Stimulated activated CD4-positive, alpha-beta T cell treated with anti-CD3 and anti-CD28 coated beads, TNF-alpha, amount 100 ng/mL, for 1 hour (primary cell): ENCODE results near the gene CERS6.

Experiments used
- DNase-seq, 3 donors: peaks; one replicate each; pipeline ENCODE4 v3.0.0-alpha.2; 2020; ENCODE audit warnings: low read depth in 3 of 3, low spot score in 1 of 3

The CERS6 gene

DNA sequence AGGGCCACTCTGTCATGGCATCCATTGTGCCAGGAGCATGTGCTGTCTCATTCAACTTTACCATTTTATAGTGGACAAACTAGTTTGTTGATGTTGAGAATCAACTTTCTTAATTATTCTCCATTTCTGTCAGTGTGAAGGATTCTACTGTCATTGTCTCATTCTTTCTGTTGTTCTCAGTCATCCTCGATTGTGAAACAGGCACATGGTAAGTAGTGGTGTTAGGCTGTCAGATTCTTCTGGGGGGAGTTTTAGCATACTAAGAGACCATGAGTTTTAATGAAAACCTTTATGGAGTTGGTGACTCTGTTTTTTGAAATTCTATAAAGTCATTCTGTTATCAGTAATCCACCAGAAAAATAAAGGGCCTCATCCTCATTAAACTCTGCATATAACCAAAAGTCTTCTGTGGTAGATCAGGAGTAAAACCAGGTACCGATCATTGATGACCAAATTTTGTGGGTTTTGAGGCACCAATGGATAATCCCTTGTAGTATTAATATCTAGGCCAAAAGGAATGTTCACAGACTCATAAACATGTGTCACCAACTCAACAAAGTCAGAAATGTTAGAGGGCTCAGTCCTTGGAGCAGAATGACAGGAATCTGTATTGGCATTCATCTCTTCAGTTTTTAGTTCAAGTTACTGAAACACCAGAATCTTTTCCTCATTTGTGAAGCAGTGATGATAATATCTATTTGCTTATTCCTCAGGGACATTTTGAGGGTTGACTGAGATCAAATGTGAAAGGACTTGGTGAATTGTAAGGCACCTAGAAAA, 73.2 kb downstream of the CERS6 start:
- no peak for DNase-seq

DNA sequence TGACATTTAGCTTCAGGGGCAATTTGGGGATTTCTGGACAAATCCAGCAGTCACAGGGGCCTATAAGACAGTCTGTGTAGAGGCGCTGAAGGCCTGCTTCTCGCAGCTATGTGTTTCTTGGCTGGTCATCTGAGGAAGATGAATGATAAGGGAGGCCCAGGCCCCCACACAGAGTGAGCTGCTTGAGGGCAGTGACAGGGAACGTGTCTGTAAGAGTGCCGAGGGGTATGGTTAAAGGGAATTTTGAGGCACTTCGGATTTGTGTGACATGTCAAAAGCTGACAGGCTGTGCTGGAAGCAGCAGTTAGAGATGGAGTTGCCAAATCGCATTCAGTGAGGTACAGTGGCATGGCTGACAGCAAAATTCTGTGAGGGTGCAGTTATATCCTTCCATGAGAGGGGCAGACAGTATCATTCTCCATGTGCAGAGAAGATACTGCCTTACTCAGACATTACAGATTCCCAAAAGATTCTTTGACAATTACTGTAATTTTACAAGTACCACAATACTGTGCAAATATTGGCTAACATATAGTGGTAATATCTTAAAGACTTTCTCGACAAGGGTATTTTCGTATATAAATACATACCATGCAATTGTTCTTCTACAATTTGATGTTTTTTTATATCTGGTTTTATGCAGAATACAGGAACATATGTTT, 74.0 kb downstream of the CERS6 start:
- no peak for DNase-seq

DNA sequence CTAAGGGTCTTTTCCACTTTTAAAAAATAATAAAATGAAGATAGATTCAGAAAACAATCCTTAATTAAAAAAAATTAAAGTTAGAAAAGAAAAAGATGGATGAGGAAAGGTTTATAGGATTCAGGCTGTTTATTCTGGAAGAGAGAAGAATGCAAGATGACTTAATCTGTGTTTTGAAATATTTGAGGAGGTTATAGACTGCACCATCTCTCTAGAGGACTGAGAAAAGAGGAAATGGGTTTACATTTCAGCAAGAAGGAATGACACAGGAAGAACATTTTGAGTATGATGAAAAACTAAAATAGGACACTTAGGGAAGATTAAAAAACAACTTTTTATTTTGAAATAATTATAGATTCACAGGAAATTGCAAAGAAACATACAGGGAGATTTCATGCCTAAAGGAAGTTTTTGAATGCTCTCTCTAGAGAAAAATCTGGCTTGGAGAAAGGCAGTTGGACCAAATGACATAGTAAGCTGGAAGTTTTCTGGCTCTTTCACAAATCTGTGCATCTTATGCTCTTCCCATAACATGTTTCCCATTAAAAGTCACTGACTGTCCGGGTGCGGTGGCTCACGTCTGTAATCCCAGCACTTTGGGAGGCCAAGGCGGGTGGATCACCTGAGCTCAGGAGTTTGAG, 75.0 kb downstream of the CERS6 start:
- DNase-seq = no peak

DNA sequence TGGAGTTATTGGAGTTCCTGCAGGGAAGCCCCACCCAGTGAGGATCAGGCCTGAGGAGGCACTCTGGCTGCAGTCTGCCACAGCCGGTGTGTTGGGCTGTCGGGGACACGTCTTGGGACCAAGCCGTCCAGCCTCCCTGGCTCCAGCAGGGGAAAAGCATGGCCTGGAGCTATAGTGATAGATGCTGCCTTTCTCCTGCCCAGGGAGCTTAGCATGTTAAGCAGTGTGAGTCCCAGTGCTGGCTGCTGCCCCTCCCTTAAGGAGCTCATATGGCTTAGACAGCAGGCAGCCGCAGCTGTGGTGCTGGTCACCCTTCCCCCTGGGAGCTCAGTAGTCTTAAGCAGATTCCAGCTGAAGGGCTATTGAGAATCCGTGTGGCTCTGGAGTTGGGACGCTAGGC, 78.9 kb downstream of the CERS6 start:
- no peak for DNase-seq

DNA sequence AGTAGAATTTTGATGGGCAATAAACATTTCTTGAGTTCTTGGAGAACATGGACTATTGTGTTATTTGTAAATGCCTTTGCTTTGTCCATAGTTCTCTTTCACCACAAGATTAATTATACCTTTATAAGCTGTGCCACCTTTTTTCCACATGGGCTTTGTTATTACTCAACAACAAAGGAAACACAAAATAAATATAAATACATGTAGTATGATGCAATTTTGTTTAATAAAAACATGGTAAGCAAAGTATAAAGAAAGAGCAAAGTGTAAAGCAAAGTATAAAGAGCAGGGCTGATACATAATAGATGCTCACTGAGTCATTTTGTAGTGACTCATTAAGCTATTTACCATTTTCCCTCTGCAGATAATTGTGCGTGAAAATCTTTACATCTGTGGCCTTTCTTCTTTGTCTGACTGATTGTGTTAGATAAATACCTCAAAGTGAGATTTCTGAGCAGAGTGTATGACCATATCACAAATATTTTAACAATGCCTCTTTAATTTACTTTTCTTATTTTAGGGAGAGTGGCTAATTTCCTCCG, 80.9 kb downstream of the CERS6 start:
- DNase-seq = no peak

DNA sequence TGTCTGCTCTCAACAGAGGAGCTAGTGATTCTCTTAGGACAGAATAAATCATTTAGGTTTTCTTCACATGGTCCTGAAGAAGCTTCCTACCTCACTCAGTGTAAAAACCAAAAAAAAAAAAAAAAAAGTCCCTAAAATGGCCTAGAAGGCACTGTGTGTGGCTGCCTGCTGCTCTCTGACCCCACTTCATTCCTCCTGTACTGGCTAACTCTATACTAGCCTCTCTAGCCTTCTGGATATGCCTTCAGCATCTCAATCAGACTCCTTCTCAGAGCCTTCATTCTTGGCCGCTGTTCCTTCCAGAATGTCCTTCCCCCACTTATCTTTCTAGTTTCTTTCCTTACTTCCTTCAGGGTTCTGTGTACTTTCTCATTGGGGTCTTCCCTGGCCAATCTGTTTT, 82.1 kb downstream of the CERS6 start:
- DNase-seq = no peak

DNA sequence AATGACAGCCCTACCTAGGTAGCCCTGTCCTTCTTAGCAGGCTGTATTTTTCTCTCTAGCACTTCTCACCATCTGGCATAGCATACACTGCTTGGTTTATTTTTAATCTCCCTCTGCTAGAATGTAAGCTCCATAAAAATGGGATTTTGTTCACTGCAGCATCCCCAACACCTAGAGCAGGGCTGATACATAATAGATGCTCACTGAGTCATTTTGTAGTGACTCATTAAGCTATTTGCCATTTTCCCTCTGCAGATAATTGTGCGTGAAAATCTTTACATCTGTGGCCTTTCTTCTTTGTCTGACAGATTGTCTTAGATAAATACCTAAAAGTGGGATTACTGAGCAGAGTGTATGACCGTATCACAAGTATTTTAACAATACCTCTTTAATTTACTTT, 82.5 kb downstream of the CERS6 start:
- DNase-seq = no peak

DNA sequence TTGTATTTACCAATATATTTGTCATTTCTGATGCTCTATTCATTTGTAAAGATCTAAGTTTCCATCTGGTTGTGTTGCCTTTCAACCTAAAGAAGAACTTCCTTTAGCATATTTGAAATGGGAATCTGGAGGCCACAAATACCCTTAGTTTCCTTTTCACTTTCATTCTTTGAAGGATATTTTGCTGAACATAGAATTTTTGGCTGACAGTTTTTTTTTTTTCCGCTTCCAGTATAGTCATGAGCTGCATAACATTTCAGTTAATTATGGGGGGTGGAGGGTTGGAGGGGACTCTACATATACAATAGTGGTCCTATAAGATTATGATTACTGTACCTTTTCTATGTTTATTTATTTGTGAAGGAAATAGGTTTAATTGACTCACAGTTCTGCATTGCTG, 83.9 kb downstream of the CERS6 start:
- DNase-seq = no peak

DNA sequence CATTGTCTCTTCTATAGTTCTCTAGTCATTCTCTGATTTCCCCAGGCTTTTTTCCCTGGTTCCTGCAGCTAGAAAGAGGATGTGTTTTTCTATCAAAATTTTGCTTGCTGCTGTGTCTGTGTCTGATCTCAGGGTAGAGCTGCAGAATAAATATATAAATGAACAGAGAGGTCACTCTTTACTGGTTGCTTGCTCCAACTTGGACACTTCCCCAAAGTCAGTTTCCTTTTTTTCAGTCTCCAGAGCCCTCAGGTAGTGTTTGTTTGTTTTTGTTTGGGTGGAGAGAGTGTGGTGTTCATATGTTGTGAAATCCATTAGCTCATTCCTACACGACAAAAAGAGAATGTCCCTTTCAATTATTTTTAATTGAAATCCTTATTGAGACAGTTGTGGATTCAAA, 85.8 kb downstream of the CERS6 start:
- no peak for DNase-seq

DNA sequence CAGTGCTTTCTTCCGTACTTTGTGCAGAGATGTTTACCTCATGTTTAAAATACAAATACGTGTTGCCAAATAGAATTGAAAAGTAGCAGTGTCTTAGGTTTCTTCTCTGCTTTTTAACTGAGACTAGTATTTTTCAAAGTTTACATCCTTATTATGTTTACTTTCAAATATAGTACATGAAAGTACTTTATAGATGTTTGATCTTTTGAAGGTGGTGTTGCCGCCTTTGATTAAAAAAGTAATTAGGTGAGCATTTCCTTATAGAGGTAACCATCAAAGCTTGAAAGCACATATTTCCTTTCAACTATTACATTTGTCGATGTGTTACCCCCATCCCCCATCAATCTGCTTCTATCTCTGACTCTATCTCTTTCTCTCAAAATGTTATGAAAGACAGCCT, 87.0 kb downstream of the CERS6 start:
- DNase-seq = no peak

DNA sequence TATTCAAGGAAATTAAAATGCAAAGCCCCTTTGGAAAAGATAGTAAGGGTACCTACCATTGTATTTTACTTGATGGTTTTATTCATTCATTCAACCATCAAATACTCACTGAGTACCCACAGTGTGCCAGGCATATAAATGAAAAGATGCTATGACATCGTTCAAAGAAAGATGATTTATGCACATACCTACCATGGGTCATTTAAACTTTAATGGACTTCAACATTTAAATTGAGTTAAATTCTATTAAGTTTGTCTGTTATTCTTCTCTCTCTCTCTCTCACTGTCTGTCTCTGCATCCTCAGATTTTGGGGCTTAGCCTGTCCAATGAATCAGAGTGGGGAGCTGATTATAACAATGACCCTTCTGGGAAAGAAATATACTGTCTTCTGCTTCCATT, 87.9 kb downstream of the CERS6 start:
- DNase-seq = no peak

DNA sequence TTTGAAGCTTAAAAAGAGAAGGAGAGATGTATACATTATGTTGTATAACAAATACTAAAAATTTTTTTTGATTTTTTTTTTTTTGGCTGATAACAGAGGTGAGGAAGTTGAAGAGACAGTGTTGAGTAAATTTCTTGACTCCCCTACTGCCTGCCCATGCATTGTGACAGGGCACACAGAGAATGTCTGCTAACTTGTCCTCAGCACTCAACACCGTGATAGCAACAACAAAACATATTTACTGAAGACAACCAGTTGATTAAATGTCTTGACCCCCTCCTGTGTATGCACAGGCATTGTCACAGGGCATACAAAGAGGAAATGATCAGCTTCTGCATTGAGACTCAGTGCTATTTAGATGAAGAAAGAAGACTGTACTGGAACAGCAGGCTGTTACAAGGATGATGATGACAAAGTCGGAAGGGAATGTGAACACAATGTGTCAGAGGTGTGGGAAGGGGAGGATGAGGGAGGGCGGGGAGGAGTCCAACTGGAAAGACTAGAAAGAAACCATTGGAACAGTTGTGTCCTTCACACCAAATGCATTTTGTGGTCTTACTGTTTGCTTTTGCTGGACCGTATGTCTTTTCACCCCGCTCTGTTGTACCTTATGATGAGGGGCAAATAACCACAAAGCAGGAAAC, 89.5 kb downstream of the CERS6 start:
- no peak for DNase-seq

DNA sequence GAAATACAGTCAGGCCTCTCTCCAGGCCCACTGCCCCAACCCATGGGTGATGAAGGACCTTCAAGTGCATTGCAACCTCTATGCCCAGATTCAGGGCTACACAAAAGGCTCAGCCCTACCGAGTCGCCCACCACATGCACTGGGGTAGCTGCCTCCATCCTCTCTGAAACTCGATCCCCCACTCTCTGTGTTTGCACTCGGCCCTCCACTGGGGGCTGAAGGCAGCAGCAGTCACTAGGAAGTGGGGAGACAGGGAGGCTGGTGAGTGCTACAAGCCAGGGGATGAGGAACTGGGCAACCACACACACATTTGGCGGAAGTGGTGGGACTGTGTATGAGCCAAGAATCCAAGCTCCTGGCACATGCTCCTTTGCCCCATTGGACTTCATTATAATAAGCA, 94.6 kb downstream of the CERS6 start:
- no peak for DNase-seq

DNA sequence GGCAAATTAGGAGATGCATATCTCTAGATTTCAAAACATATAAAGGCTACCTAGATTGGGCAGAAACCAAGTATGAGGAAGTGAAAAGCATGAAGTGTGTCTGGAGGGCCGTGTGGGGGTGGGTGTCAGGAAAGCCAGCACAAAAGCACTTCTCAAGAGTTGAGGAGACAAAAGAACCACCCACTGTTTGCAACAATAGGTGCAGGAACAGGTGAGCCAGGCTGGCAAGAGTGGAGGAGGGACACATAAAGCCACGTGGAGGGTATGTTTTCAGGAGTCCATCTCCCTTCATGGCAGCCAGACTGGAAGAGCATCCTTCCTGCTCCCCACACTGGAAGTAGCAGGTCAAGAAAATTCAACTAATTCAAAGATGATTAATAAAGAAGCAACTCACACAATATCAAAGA, 96.4 kb downstream of the CERS6 start:
- DNase-seq = no peak

DNA sequence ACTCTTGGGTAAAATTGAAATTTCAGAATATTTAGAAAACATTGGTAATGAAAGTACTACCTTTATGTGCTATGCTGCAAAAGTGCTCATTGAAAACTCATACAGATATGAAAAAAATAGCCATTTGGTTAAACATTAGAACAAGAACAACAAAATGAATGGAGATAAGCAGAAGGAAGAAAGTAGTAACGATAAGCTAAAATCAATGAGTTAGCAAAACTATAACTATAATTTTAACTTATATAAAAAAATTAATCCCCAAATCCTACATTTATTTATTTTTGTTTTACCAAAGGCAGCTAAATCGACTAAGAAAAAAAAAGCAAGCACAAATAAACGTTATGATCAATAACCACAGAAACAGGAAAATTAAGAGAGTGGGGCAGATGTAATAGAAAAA, 99.2 kb downstream of the CERS6 start:
- DNase-seq = no peak

DNA sequence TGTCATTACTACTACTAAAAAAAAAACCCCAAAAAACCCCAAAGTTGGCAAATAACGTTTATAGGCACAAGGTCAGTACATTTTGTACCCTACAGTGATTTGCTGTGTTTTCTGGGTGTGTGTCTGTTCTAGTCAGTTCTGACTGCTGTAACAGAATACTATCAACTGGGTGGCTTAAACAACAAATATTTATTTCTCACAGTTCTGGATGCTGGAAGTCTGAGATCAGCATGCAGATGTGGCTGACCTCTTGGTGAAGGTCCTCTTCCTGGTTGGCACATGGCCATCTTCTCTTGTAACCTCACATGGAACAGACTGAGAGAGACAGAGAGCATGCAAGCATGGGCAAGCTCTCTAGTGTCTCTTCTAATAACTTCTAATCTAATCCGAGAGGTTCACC, 103.1 kb downstream of the CERS6 start:
- DNase-seq = no peak

DNA sequence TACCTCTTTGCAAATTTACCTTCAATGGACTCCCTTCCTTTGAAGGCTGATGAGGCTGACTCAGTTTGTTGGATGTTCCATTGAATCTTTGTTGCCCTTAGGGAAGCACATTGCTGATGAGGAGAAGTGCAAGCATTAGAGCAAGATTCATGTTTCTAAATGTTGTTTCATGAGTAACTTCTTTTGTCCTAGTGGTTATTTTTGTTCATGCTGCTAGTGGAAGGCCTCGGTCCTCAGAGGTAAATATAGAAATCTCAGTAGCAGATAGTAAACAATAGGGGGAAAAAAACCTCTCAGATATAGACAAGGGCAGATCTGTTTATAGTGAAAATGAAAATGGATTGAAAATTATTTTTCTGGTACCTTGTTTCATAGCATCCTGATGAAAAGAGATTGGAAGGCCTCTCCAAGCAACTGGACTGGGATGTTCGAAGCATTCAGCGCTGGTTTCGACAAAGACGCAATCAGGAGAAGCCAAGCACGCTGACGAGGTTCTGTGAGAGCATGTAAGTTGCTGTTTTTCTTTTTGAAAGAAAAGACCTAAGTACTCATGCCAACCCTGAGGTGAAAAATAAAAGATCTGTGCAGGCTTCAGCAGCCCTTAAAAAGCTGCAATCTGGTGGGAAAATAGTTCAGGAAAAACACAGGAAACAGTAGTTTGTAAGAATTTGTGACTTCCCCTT, 104.9 kb downstream of the CERS6 start:
- no peak for DNase-seq

DNA sequence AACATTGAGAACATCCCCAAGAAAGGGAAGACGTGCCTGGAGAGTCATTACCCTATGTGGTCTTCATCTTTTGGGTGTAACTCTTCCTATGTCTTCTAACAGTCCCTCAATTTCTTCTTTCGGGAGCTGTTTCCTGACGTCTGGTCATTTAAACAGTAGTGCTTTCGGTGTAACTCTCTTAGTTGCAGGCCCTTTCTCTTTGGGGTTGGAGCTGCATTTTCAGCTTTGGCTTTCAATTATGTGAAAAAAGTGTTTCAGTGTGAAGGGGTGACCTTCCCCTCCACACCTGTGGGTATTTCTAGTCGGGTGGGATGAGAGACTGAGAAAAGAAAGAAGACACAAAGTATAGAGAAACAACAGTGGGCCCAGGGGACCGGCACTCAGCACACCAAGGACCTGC, 105.9 kb downstream of the CERS6 start:
- no peak for DNase-seq

DNA sequence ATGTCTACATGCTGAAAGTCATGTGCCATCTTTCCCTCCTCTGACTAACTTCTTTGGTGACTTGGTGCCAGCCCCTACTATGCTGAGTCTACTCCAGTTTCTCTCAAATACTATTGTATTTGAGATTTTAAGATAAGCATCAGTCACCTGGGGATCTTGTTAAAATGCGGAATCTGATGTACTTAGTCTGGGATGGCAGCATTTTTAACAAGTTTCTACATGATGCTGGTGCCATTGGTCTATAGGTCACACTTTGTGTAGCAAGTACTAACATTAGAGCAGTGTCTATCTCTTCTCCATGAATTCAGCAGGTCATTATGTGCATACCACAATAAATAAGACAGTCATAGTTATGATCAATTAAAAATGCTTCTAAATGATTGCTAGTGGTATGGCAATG, 106.9 kb downstream of the CERS6 start:
- DNase-seq = no peak

DNA sequence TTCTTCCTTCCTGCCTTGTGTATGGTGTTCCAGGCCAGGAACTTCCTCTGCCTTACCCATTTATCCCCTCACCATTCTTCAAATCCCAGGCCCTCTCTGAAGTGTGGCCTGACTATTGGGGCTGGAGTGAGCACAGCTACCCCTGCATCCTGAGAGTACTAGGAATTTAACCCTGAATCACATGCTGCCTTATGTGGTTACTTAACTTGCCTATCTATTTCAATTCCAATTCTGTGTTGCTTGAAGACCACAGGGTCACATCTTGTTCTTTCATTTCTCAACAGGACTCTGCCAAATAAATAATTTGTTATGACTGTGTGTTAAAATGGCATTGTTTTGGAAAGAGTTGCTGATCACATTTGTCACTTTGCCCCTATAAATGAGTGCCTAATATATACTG, 108.6 kb downstream of the CERS6 start:
- DNase-seq = no peak

DNA sequence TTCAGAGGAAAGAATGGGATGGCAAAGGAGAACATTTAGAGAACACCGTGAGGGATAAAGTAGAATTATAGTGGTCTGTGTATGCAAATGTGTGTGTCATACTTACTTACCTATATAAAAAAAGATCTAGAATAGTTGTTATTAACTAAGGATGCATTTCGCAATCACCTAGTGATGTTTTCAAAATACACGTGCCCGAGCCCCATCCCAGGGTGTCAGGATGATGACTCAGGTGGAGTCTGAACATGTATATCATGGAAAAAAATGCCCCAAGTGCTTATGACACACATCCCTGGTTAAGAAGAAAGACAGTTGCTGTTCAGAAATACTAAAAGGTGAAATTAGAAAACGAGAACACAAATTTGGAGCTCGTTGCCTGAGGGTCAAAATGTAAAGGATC, 109.0 kb downstream of the CERS6 start:
- DNase-seq = no peak
